WTC11 (cell line): ENCODE results near the gene DLG1. TPM values are rescaled to one million over a fixed set of nuclear protein-coding genes. Genes with fewer than 3 reads are reported as not detected.

Experiments
- ATAC-seq: fragments of 200-7000 bp; cut with Tn5 transposase; 2 replicates; pipeline ENCODE4 v1.10.0; 2021; ENCODE audit warnings: mild to moderate bottlenecking, moderate library complexity
- CTCF ChIA-PET: fragments of 300-600 bp; sonication (Branson Sonifier 250); formaldehyde crosslinking; loops from one replicate; lab custom pipeline; 2021; ENCODE audit warnings: antibody characterized with exemption; lab: Charles Lee
- POLR2A ChIA-PET: fragments of 350-600 bp; sonication (Branson Sonifier 250); formaldehyde crosslinking; loops from one replicate; lab custom pipeline; 2021; ENCODE audit warnings: antibody characterized with exemption; lab: Charles Lee
- DNase-seq: peaks from one replicate; pipeline ENCODE4 v3.0.0; 2021; ENCODE audit warnings: low spot score
- H3K27ac Mint-ChIP-seq: 2 replicates; pipeline ENCODE4 v1.8.0; 2021; ENCODE audit warnings: mixed read lengths
- H3K27me3 Mint-ChIP-seq: 2 replicates; pipeline ENCODE4 v1.8.0; 2021; ENCODE audit warnings: low read depth, mild to moderate bottlenecking, moderate library complexity, mixed read lengths
- H3K36me3 Mint-ChIP-seq: 2 replicates; pipeline ENCODE4 v1.8.0; 2021; ENCODE audit warnings: mixed read lengths
- H3K4me1 Mint-ChIP-seq: 2 replicates; pipeline ENCODE4 v1.8.0; 2022; ENCODE audit warnings: mixed read lengths
- H3K4me3 Mint-ChIP-seq: 2 replicates; pipeline ENCODE4 v1.8.0; 2021; ENCODE audit warnings: mild to moderate bottlenecking, moderate library complexity, mixed read lengths
- H3K9me3 Mint-ChIP-seq: 2 replicates; pipeline ENCODE4 v1.8.0; 2021; ENCODE audit warnings: mixed read lengths
- AFF4 ChIP-seq: sonication (generic); formaldehyde crosslinking; IDR thresholded peaks from 2 replicates; pipeline ENCODE4 v1.8.1; 2023; ENCODE audit warnings: mild to moderate bottlenecking, missing genetic modification reagents, borderline replicate concordance
- ATF1 ChIP-seq: sonication (generic); formaldehyde crosslinking; IDR thresholded peaks from 2 replicates; pipeline ENCODE4 v1.8.1; 2023; ENCODE audit warnings: mild to moderate bottlenecking, moderate library complexity, missing genetic modification reagents
- ATF2 ChIP-seq: sonication (generic); formaldehyde crosslinking; IDR thresholded peaks from 2 replicates; pipeline ENCODE4 v1.8.1; 2022; ENCODE audit warnings: low read depth, missing genetic modification reagents, borderline replicate concordance
- E2F5 ChIP-seq: sonication (generic); formaldehyde crosslinking; IDR thresholded peaks from 2 replicates; pipeline ENCODE4 v1.8.1; 2022; ENCODE audit warnings: mild to moderate bottlenecking, moderate library complexity, missing genetic modification reagents
- ESRRA ChIP-seq: sonication (generic); formaldehyde crosslinking; IDR thresholded peaks from 2 replicates; pipeline ENCODE4 v1.8.1; 2022; ENCODE audit warnings: mild to moderate bottlenecking, missing genetic modification reagents, borderline replicate concordance
- FOXJ3 ChIP-seq: sonication (generic); formaldehyde crosslinking; IDR thresholded peaks from 2 replicates; pipeline ENCODE4 v1.9.0; 2021; ENCODE audit warnings: missing genetic modification reagents, mild to moderate bottlenecking, borderline replicate concordance
- GTF2I ChIP-seq: fragments of 250-450 bp; sonication (Bioruptor Pico); conservative IDR thresholded peaks from 2 replicates; pipeline ENCODE4 v1.4.0; 2021; ENCODE audit warnings: mild to moderate bottlenecking
- HMGA2 ChIP-seq: fragments of 250-450 bp; sonication (Bioruptor Pico); IDR thresholded peaks from 2 replicates; pipeline ENCODE4 v1.4.0; 2021; ENCODE audit warnings: mild to moderate bottlenecking, moderate library complexity
- MAX ChIP-seq: sonication (generic); formaldehyde crosslinking; IDR thresholded peaks from 2 replicates; pipeline ENCODE4 v1.8.0; 2022; ENCODE audit warnings: mild to moderate bottlenecking, missing genetic modification reagents
- MXD4 ChIP-seq: fragments of 250-450 bp; sonication (Bioruptor Pico); IDR thresholded peaks from 2 replicates; pipeline ENCODE4 v1.8.0; 2021; ENCODE audit warnings: mild to moderate bottlenecking, moderate library complexity, borderline replicate concordance
- MYBL2 ChIP-seq: sonication (generic); formaldehyde crosslinking; IDR thresholded peaks from 2 replicates; pipeline ENCODE4 v1.8.1; 2023; ENCODE audit warnings: mild to moderate bottlenecking, moderate library complexity, missing genetic modification reagents
- NFATC4 ChIP-seq: fragments of 250-450 bp; sonication (Bioruptor Pico); IDR thresholded peaks from 2 replicates; pipeline ENCODE4 v1.9.0; 2021; ENCODE audit warnings: mild to moderate bottlenecking
- PRRX2 ChIP-seq: fragments of 250-450 bp; sonication (Bioruptor Pico); IDR thresholded peaks from 2 replicates; pipeline ENCODE4 v1.8.0; 2021; ENCODE audit warnings: mild to moderate bottlenecking
- RORB ChIP-seq: fragments of 250-450 bp; sonication (Bioruptor Pico); IDR thresholded peaks from 2 replicates; pipeline ENCODE4 v1.9.0; 2021; ENCODE audit warnings: mild to moderate bottlenecking
- TCF7 ChIP-seq: sonication (generic); formaldehyde crosslinking; IDR thresholded peaks from 2 replicates; pipeline ENCODE4 v1.8.0; 2022; ENCODE audit warnings: mild to moderate bottlenecking, low read depth, missing genetic modification reagents, moderate library complexity
- ZNF138 ChIP-seq: sonication (generic); formaldehyde crosslinking; conservative IDR thresholded peaks from 2 replicates; pipeline ENCODE4 v1.8.1; 2022; ENCODE audit warnings: mild to moderate bottlenecking, moderate library complexity, missing genetic modification reagents
- ZNF219 ChIP-seq: sonication (generic); formaldehyde crosslinking; IDR thresholded peaks from 2 replicates; pipeline ENCODE4 v1.8.0; 2023; ENCODE audit warnings: missing genetic modification reagents, mild to moderate bottlenecking, borderline replicate concordance
- ZNF263 ChIP-seq: sonication (generic); formaldehyde crosslinking; IDR thresholded peaks from 2 replicates; pipeline ENCODE4 v1.8.1; 2022; ENCODE audit warnings: low read depth, mild to moderate bottlenecking, moderate library complexity, missing genetic modification reagents
- ZNF416 ChIP-seq: fragments of 250-450 bp; sonication (Bioruptor Pico); IDR thresholded peaks from 2 replicates; pipeline ENCODE4 v1.9.0; 2021; ENCODE audit warnings: mild to moderate bottlenecking, inconsistent platforms
- total RNA-seq: library from RNA; stranded (reverse); gene quantifications from 3 replicates; pipeline ENCODE4 v1.2.3, GENCODE V29; 2021
- TF ChIP-seq, protein P1 (sequence below): fragments of 200-600 bp; IDR thresholded peaks from 2 replicates; pipeline ENCODE4 v1.8.0; 2022; ENCODE audit warnings: antibody characterized with exemption
- TF ChIP-seq, protein P2 (sequence below): sonication (generic); formaldehyde crosslinking; conservative IDR thresholded peaks from 2 replicates; pipeline ENCODE4 v1.8.1; 2022; ENCODE audit warnings: mild to moderate bottlenecking, missing genetic modification reagents
- TF ChIP-seq, protein P3 (sequence below): sonication (generic); formaldehyde crosslinking; IDR thresholded peaks from 2 replicates; pipeline ENCODE4 v1.8.0; 2022; ENCODE audit warnings: mild to moderate bottlenecking, missing genetic modification reagents

The DLG1 gene
- total RNA-seq, 1 experiment from 2014 or later = 81.1 TPM

- TF ChIP-seq, protein P1, sequence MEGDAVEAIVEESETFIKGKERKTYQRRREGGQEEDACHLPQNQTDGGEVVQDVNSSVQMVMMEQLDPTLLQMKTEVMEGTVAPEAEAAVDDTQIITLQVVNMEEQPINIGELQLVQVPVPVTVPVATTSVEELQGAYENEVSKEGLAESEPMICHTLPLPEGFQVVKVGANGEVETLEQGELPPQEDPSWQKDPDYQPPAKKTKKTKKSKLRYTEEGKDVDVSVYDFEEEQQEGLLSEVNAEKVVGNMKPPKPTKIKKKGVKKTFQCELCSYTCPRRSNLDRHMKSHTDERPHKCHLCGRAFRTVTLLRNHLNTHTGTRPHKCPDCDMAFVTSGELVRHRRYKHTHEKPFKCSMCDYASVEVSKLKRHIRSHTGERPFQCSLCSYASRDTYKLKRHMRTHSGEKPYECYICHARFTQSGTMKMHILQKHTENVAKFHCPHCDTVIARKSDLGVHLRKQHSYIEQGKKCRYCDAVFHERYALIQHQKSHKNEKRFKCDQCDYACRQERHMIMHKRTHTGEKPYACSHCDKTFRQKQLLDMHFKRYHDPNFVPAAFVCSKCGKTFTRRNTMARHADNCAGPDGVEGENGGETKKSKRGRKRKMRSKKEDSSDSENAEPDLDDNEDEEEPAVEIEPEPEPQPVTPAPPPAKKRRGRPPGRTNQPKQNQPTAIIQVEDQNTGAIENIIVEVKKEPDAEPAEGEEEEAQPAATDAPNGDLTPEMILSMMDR = no peak
- no peak for TF ChIP-seq NFATC4 (CRISPR knock-in tag)
- no peak for TF ChIP-seq MYBL2
- no peak for TF ChIP-seq ZNF138 (CRISPR knock-in tag)
- no peak for TF ChIP-seq TCF7
- TF ChIP-seq AFF4 (CRISPR knock-in tag) = no peak
These were observed 122.9 kb downstream of the DLG1 start (continued) for GRCh38 chr3:197175503-197175902.

- ChIA-PET CTCF (no interaction called here), POLR2A (no interaction called here)
- DNase-seq = no peak
- TF ChIP-seq RORB (CRISPR knock-in tag) = no peak
- TF ChIP-seq HMGA2 (CRISPR knock-in tag) = no peak
- TF ChIP-seq NFATC4 (CRISPR knock-in tag) = no peak
- no peak for TF ChIP-seq MXD4 (CRISPR knock-in tag)
- no peak for TF ChIP-seq ZNF219
- TF ChIP-seq, protein P2, sequence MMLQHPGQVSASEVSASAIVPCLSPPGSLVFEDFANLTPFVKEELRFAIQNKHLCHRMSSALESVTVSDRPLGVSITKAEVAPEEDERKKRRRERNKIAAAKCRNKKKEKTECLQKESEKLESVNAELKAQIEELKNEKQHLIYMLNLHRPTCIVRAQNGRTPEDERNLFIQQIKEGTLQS (CRISPR knock-in tag) = no peak
- no peak for TF ChIP-seq ATF2 (CRISPR knock-in tag)
- no peak for TF ChIP-seq PRRX2 (CRISPR knock-in tag)
- TF ChIP-seq ESRRA (CRISPR knock-in tag) = no peak
- TF ChIP-seq FOXJ3 = no peak
- TF ChIP-seq ZNF263 (CRISPR knock-in tag) = no peak
- TF ChIP-seq, protein P3, sequence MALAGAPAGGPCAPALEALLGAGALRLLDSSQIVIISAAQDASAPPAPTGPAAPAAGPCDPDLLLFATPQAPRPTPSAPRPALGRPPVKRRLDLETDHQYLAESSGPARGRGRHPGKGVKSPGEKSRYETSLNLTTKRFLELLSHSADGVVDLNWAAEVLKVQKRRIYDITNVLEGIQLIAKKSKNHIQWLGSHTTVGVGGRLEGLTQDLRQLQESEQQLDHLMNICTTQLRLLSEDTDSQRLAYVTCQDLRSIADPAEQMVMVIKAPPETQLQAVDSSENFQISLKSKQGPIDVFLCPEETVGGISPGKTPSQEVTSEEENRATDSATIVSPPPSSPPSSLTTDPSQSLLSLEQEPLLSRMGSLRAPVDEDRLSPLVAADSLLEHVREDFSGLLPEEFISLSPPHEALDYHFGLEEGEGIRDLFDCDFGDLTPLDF (CRISPR knock-in tag) = no peak
- TF ChIP-seq ZNF416 (CRISPR knock-in tag) = no peak
- no peak for TF ChIP-seq ATF1 (CRISPR knock-in tag)
- TF ChIP-seq MAX (CRISPR knock-in tag) = no peak
- TF ChIP-seq E2F5 (CRISPR knock-in tag) = no peak
- no peak for TF ChIP-seq GTF2I (CRISPR knock-in tag)
- no peaks in the 10 kb centered on the region for H3K36me3 Mint-ChIP-seq
- no peak overlapping the region for H3K4me3 Mint-ChIP-seq
- no peak overlapping the region for H3K27ac Mint-ChIP-seq
- H3K27me3 Mint-ChIP-seq = no peaks in the 10 kb centered on the region
- H3K4me1 Mint-ChIP-seq = peaks cover 27% of the 10 kb centered on the region
- no peak for ATAC-seq
- H3K9me3 Mint-ChIP-seq = no peaks in the 10 kb centered on the region
These were observed 123.5 kb downstream of the DLG1 start for GRCh38 chr3:197174927-197175326.
